SK-N-SH treated with all-trans-retinoic acid at 6 μM for 48 hours (cell line): ENCODE measurements around the gene NUP35.

Experiments used
- ATAC-seq: fragments of 200-7000 bp; cut with Tn5 transposase; 3 replicates; pipeline ENCODE4 v1.9.1; 2020; ENCODE audit warnings: mild to moderate bottlenecking, moderate library complexity
- ARNTL ChIP-seq: fragments of 450-650 bp; formaldehyde crosslinking; IDR thresholded peaks from 2 replicates; pipeline ENCODE4 v1.5.0; 2020; ENCODE audit warnings: low read depth, mild to moderate bottlenecking, moderate library complexity, borderline replicate concordance
- BACH2 ChIP-seq: fragments of 250-450 bp; sonication (Bioruptor Pico); IDR thresholded peaks from 2 replicates; pipeline ENCODE4 v1.9.0; 2021; ENCODE audit warnings: mild to moderate bottlenecking, borderline replicate concordance
- CSDC2 ChIP-seq: fragments of 250-450 bp; sonication (Bioruptor Pico); IDR thresholded peaks from 2 replicates; pipeline ENCODE4 v1.5.0; 2020; ENCODE audit warnings: mild to moderate bottlenecking, moderate library complexity
- CSRNP3 ChIP-seq: fragments of 250-450 bp; sonication (Bioruptor Pico); IDR thresholded peaks from 2 replicates; pipeline ENCODE4 v1.5.1; 2021; ENCODE audit warnings: mild to moderate bottlenecking, moderate library complexity
- ESRRG ChIP-seq: fragments of 250-450 bp; sonication (Bioruptor Pico); IDR thresholded peaks from 2 replicates; pipeline ENCODE4 v1.6.1; 2021; ENCODE audit warnings: mild to moderate bottlenecking
- GLIS3 ChIP-seq: fragments of 250-450 bp; sonication (Bioruptor Pico); IDR thresholded peaks from 2 replicates; pipeline ENCODE4 v1.5.0; 2020; ENCODE audit warnings: mild to moderate bottlenecking, moderate library complexity
- ISL1 ChIP-seq: fragments of 250-450 bp; sonication (Bioruptor Pico); IDR thresholded peaks from 2 replicates; pipeline ENCODE4 v2.1.2; 2022; ENCODE audit warnings: mild to moderate bottlenecking, moderate library complexity
- OSR1 ChIP-seq: fragments of 250-450 bp; sonication (Bioruptor Pico); IDR thresholded peaks from 2 replicates; pipeline ENCODE4 v1.8.0; 2022; ENCODE audit warnings: moderate library complexity, mild to moderate bottlenecking, inconsistent platforms
- PPARA ChIP-seq: fragments of 250-450 bp; sonication (Bioruptor Pico); IDR thresholded peaks from 2 replicates; pipeline ENCODE4 v1.5.0; 2020; ENCODE audit warnings: mild to moderate bottlenecking, borderline replicate concordance
- RARB ChIP-seq: fragments of 250-450 bp; sonication (Bioruptor Pico); IDR thresholded peaks from 2 replicates; pipeline ENCODE4 v1.8.0; 2021; ENCODE audit warnings: mild to moderate bottlenecking, moderate library complexity
- SNAI2 ChIP-seq: fragments of 250-450 bp; sonication (Bioruptor Pico); IDR thresholded peaks from 2 replicates; pipeline ENCODE4 v1.5.0; 2020; ENCODE audit warnings: mild to moderate bottlenecking, moderate library complexity
- TCF4 ChIP-seq: fragments of 250-450 bp; sonication (Bioruptor Pico); IDR thresholded peaks from 2 replicates; pipeline ENCODE4 v1.8.0; 2021; ENCODE audit warnings: mild to moderate bottlenecking, moderate library complexity, borderline replicate concordance
- TOX ChIP-seq: fragments of 250-450 bp; sonication (Bioruptor Pico); IDR thresholded peaks from 2 replicates; pipeline ENCODE4 v1.8.0; 2021; ENCODE audit warnings: mild to moderate bottlenecking, moderate library complexity, borderline replicate concordance
- ZC3H10 ChIP-seq: fragments of 250-450 bp; sonication (Bioruptor Pico); IDR thresholded peaks from 2 replicates; pipeline ENCODE4 v1.5.1; 2021; ENCODE audit warnings: mild to moderate bottlenecking, moderate library complexity
- ZFP3 ChIP-seq: fragments of 250-450 bp; sonication (Bioruptor Pico); IDR thresholded peaks from 2 replicates; pipeline ENCODE4 v1.5.0; 2020; ENCODE audit warnings: mild to moderate bottlenecking, moderate library complexity
- ZNF565 ChIP-seq: fragments of 450-650 bp; formaldehyde crosslinking; conservative IDR thresholded peaks from 2 replicates; pipeline ENCODE4 v1.5.0; 2020; ENCODE audit warnings: low read depth, mild to moderate bottlenecking, moderate library complexity
- ZNF70 ChIP-seq: fragments of 450-650 bp; formaldehyde crosslinking; IDR thresholded peaks from 2 replicates; pipeline ENCODE4 v1.5.0; 2020; ENCODE audit warnings: mild to moderate bottlenecking, moderate library complexity
- TF ChIP-seq, protein P1 (sequence below): fragments of 250-450 bp; sonication (Bioruptor Pico); IDR thresholded peaks from 2 replicates; pipeline ENCODE4 v1.5.1; 2020; ENCODE audit warnings: low read depth, mild to moderate bottlenecking, moderate library complexity
- TF ChIP-seq, protein P2 (sequence below): fragments of 250-450 bp; sonication (Bioruptor Pico); IDR thresholded peaks from 2 replicates; pipeline ENCODE4 v1.5.0; 2020; ENCODE audit warnings: mild to moderate bottlenecking, moderate library complexity
- TF ChIP-seq, protein P3 (sequence below): fragments of 250-450 bp; sonication (Bioruptor Pico); IDR thresholded peaks from 2 replicates; pipeline ENCODE4 v1.8.0; 2020; ENCODE audit warnings: mild to moderate bottlenecking, moderate library complexity, borderline replicate concordance
- TF ChIP-seq, protein P4 (sequence below): fragments of 250-450 bp; sonication (Bioruptor Pico); IDR thresholded peaks from 2 replicates; pipeline ENCODE4 v1.8.0; 2021; ENCODE audit warnings: low read depth, mild to moderate bottlenecking, moderate library complexity, borderline replicate concordance

NUP35 gene

GRCh38 chr2:183124222-183124956 lies at the start of gene NUP35:
TSS of gene NUP35 (plus strand) at chr2:183124443. CDS start at chr2:183124458, 15 bp downstream.
- TF ChIP-seq OSR1, result no peak
- TF ChIP-seq CSDC2, result no peak
- no peak for TF ChIP-seq ZNF70
- no peak for TF ChIP-seq RARB (CRISPR knock-in tag)
- TF ChIP-seq ZNF565 (CRISPR knock-in tag), result no peak
- TF ChIP-seq ZC3H10 (CRISPR knock-in tag), result no peak
- TF ChIP-seq, protein P1, sequence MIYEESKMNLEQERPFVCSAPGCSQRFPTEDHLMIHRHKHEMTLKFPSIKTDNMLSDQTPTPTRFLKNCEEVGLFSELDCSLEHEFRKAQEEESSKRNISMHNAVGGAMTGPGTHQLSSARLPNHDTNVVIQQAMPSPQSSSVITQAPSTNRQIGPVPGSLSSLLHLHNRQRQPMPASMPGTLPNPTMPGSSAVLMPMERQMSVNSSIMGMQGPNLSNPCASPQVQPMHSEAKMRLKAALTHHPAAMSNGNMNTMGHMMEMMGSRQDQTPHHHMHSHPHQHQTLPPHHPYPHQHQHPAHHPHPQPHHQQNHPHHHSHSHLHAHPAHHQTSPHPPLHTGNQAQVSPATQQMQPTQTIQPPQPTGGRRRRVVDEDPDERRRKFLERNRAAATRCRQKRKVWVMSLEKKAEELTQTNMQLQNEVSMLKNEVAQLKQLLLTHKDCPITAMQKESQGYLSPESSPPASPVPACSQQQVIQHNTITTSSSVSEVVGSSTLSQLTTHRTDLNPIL (CRISPR knock-in tag), result no peak
- TF ChIP-seq ESRRG (CRISPR knock-in tag), result no peak
- TF ChIP-seq, protein P2, sequence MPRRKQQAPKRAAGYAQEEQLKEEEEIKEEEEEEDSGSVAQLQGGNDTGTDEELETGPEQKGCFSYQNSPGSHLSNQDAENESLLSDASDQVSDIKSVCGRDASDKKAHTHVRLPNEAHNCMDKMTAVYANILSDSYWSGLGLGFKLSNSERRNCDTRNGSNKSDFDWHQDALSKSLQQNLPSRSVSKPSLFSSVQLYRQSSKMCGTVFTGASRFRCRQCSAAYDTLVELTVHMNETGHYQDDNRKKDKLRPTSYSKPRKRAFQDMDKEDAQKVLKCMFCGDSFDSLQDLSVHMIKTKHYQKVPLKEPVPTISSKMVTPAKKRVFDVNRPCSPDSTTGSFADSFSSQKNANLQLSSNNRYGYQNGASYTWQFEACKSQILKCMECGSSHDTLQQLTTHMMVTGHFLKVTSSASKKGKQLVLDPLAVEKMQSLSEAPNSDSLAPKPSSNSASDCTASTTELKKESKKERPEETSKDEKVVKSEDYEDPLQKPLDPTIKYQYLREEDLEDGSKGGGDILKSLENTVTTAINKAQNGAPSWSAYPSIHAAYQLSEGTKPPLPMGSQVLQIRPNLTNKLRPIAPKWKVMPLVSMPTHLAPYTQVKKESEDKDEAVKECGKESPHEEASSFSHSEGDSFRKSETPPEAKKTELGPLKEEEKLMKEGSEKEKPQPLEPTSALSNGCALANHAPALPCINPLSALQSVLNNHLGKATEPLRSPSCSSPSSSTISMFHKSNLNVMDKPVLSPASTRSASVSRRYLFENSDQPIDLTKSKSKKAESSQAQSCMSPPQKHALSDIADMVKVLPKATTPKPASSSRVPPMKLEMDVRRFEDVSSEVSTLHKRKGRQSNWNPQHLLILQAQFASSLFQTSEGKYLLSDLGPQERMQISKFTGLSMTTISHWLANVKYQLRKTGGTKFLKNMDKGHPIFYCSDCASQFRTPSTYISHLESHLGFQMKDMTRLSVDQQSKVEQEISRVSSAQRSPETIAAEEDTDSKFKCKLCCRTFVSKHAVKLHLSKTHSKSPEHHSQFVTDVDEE (CRISPR knock-in tag), result no peak; the same call in 1 of the 2 replicates
- TF ChIP-seq GLIS3 (CRISPR knock-in tag), result no peak
- TF ChIP-seq BACH2 (CRISPR knock-in tag), result no peak
- TF ChIP-seq ISL1 (CRISPR knock-in tag), result no peak
- no peak for TF ChIP-seq ARNTL (CRISPR knock-in tag)
- TF ChIP-seq SNAI2, result no peak
- TF ChIP-seq, protein P3, sequence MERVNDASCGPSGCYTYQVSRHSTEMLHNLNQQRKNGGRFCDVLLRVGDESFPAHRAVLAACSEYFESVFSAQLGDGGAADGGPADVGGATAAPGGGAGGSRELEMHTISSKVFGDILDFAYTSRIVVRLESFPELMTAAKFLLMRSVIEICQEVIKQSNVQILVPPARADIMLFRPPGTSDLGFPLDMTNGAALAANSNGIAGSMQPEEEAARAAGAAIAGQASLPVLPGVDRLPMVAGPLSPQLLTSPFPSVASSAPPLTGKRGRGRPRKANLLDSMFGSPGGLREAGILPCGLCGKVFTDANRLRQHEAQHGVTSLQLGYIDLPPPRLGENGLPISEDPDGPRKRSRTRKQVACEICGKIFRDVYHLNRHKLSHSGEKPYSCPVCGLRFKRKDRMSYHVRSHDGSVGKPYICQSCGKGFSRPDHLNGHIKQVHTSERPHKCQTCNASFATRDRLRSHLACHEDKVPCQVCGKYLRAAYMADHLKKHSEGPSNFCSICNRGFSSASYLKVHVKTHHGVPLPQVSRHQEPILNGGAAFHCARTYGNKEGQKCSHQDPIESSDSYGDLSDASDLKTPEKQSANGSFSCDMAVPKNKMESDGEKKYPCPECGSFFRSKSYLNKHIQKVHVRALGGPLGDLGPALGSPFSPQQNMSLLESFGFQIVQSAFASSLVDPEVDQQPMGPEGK (CRISPR knock-in tag), result no peak; the same call in 1 of the 2 replicates
- no peak for TF ChIP-seq TCF4 (CRISPR knock-in tag)
- no peak for TF ChIP-seq ZFP3
- TF ChIP-seq, protein P4, sequence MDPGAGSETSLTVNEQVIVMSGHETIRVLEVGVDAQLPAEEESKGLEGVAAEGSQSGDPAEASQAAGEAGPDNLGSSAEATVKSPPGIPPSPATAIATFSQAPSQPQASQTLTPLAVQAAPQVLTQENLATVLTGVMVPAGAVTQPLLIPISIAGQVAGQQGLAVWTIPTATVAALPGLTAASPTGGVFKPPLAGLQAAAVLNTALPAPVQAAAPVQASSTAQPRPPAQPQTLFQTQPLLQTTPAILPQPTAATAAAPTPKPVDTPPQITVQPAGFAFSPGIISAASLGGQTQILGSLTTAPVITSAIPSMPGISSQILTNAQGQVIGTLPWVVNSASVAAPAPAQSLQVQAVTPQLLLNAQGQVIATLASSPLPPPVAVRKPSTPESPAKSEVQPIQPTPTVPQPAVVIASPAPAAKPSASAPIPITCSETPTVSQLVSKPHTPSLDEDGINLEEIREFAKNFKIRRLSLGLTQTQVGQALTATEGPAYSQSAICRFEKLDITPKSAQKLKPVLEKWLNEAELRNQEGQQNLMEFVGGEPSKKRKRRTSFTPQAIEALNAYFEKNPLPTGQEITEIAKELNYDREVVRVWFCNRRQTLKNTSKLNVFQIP (CRISPR knock-in tag), result no peak
- TF ChIP-seq CSRNP3 (CRISPR knock-in tag), result no peak
- ATAC-seq, result peak; percentile 94

DNA sequence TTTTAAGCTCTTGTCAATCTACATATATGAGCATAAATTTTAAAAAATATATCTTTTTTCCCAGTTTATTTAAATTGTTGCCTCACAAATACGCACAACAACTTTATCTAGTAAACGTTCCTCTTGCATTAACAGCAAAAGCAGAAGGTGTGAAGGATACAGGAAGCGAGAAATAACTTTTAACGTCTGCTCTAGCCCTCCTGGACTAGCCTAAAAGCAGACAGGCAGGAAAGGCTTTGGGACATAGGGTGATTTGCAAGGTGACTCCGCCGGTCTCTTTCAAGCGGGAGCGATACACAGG lies 46.1 kb upstream of the NUP35 start:
- ATAC-seq, result no peak
- TF ChIP-seq OSR1 (no peak), BACH2 (CRISPR knock-in tag) (no peak), TOX (CRISPR knock-in tag) (no peak), SNAI2 (no peak), ZNF70 (no peak), ESRRG (CRISPR knock-in tag) (no peak), CSRNP3 (CRISPR knock-in tag) (no peak), PPARA (CRISPR knock-in tag) (no peak), RARB (CRISPR knock-in tag) (no peak), ZFP3 (no peak), GLIS3 (CRISPR knock-in tag) (no peak), ZC3H10 (CRISPR knock-in tag) (no peak)
- TF ChIP-seq, protein P4 (CRISPR knock-in tag), result no peak
- TF ChIP-seq, protein P1 (CRISPR knock-in tag), result no peak
- TF ChIP-seq, protein P2 (CRISPR knock-in tag), result no peak
